H1 (cell line): ENCODE data around the gene SBNO2. TPM values are rescaled to one million over a fixed set of nuclear protein-coding genes. Genes with fewer than 3 reads are reported as not detected.

ENCODE experiments used
- CTCF ChIA-PET: fragments of 300-600 bp; sonication (Branson Sonifier 250); formaldehyde crosslinking; loops from one replicate; lab custom pipeline; 2021; ENCODE audit not compliant: partially characterized antibody; lab: Charles Lee
- POLR2A ChIA-PET: fragments of 300-600 bp; sonication (Branson Sonifier 250); formaldehyde crosslinking; loops from one replicate; lab custom pipeline; 2021; ENCODE audit warnings: inconsistent platforms; ENCODE audit not compliant: partially characterized antibody; lab: Charles Lee
- DNase-seq, 2 experiments: peaks; one replicate each; pipeline versions ENCODE4 v3.0.0 to v3.0.0-alpha.2; 2010 to 2022; ENCODE audit warnings: low spot score in 2 of 2, low read depth in 1 of 2, mixed read lengths in 1 of 2
- FAIRE-seq: peaks from 2 replicates; lab custom pipeline; 2011; peaks lifted over from hg19 to GRCh38; lab: Jason Lieb, UNC
- H2AFZ ChIP-seq: 2 replicates; pipeline ENCODE4 v1.8.1; 2012; ENCODE audit warnings: low read length, inconsistent platforms
- H2AK5ac ChIP-seq: 2 replicates; pipeline ENCODE4 v1.6.1; 2013; ENCODE audit warnings: low read depth, low read length
- H2BK120ac ChIP-seq: replicated peaks from 2 replicates; pipeline ENCODE3; 2013; ENCODE audit warnings: low read depth, low read length, inconsistent platforms
- H2BK12ac ChIP-seq: 2 replicates; pipeline ENCODE4 v1.6.1; 2013; ENCODE audit warnings: low read depth, low read length
- H2BK15ac ChIP-seq: 2 replicates; pipeline ENCODE4 v1.6.1; 2013; ENCODE audit warnings: low read length
- H2BK20ac ChIP-seq: 2 replicates; pipeline ENCODE4 v1.6.1; 2013; ENCODE audit warnings: low read length
- H2BK5ac ChIP-seq: 2 replicates; pipeline ENCODE4 v1.6.1; 2013; ENCODE audit warnings: low read depth, low read length
- H3K14ac ChIP-seq: 2 replicates; pipeline ENCODE4 v1.6.1; 2013; ENCODE audit warnings: inconsistent platforms; ENCODE audit not compliant: insufficient read length
- H3K18ac ChIP-seq: 2 replicates; pipeline ENCODE4 v1.6.1; 2013; ENCODE audit warnings: low read length; ENCODE audit errors: extremely low read depth
- H3K23ac ChIP-seq: 2 replicates; pipeline ENCODE4 v1.6.1; 2013; ENCODE audit warnings: inconsistent platforms; ENCODE audit not compliant: insufficient read length
- H3K23me2 ChIP-seq: 2 replicates; pipeline ENCODE4 v1.6.1; 2013; ENCODE audit warnings: low read depth, low read length
- H3K27ac ChIP-seq: 2 replicates; pipeline ENCODE4 v1.6.1; 2011; ENCODE audit warnings: low read depth, low read length, inconsistent platforms
- H3K27me3 ChIP-seq, 4 experiments: replicated peaks in 1 of 4; 1 replicate in 1 of 4; 2 replicates in 3 of 4; pipeline versions ENCODE4 v1.6.1 to v1.8.1; 2011 to 2013; ENCODE audit warnings: low read length in 3 of 4, mild to moderate bottlenecking in 3 of 4, inconsistent platforms in 2 of 4, mixed read lengths in 2 of 4, moderate library complexity in 1 of 4; ENCODE audit not compliant: control insufficient read depth in 3 of 4, insufficient read depth in 3 of 4; ENCODE audit errors: extremely low read depth in 1 of 4
- H3K36me3 ChIP-seq, 4 experiments: 2 replicates each; pipeline versions ENCODE4 v1.6.1 to v1.8.1; 2011 to 2013; ENCODE audit warnings: mild to moderate bottlenecking in 4 of 4, low read length in 3 of 4, moderate library complexity in 2 of 4, control low read depth in 1 of 4, inconsistent platforms in 1 of 4; ENCODE audit not compliant: insufficient read depth in 4 of 4, control insufficient read depth in 2 of 4
- H3K4ac ChIP-seq: replicated peaks from 2 replicates; pipeline ENCODE3; 2013; ENCODE audit warnings: low read length, low read depth, mixed read lengths, inconsistent platforms; ENCODE audit not compliant: insufficient read length
- H3K4me1 ChIP-seq, 4 experiments: replicated peaks in 1 of 4; 1 replicate in 1 of 4; 2 replicates in 3 of 4; pipeline versions ENCODE4 v1.6.1 to v1.8.1; 2011 to 2013; ENCODE audit warnings: low read length in 3 of 4, inconsistent platforms in 2 of 4, mixed read lengths in 1 of 4; ENCODE audit not compliant: insufficient read depth in 4 of 4, control insufficient read depth in 3 of 4
- H3K4me2 ChIP-seq, 2 experiments: 2 replicates each; pipeline versions ENCODE4 v1.6.1 to v1.8.1; 2011 to 2013; ENCODE audit warnings: low read depth in 2 of 2, low read length in 2 of 2, control low read depth in 1 of 2, inconsistent platforms in 1 of 2, mild to moderate bottlenecking in 1 of 2; ENCODE audit not compliant: insufficient read depth in 1 of 2
- H3K4me3 ChIP-seq, 4 experiments: fragments of 200-600, 300-600 bp in 1 of 4; sonication (generic), shearing (Covaris generic), sonication (Bioruptor Twin) in 1 of 4; 2 replicates each; pipeline versions ENCODE4 v1.5.1 to v1.8.1; 2011 to 2016; ENCODE audit warnings: low read length in 4 of 4, low read depth in 3 of 4, control low read depth in 2 of 4, inconsistent platforms in 2 of 4, mild to moderate bottlenecking in 2 of 4, mixed read lengths in 1 of 4, moderate library complexity in 1 of 4; ENCODE audit not compliant: insufficient read depth in 2 of 4; ENCODE audit errors: extremely low read depth in 1 of 4
- H3K56ac ChIP-seq: replicated peaks from 2 replicates; pipeline ENCODE3; 2013; ENCODE audit warnings: low read depth, mild to moderate bottlenecking, mixed read lengths, low read length, inconsistent platforms; ENCODE audit not compliant: insufficient read length
- H3K79me1 ChIP-seq: 2 replicates; pipeline ENCODE4 v1.6.1; 2013; ENCODE audit warnings: low read depth, low read length, control low read depth
- H3K79me2 ChIP-seq, 2 experiments: 2 replicates each; pipeline versions ENCODE4 v1.6.1 to v1.8.1; 2012 to 2013; ENCODE audit warnings: low read length in 2 of 2, mild to moderate bottlenecking in 2 of 2, inconsistent platforms in 1 of 2; ENCODE audit not compliant: insufficient read depth in 2 of 2, control insufficient read depth in 1 of 2
- H3K9ac ChIP-seq, 4 experiments: replicated peaks in 1 of 4; 1 replicate in 1 of 4; 2 replicates in 3 of 4; pipeline versions ENCODE4 v1.6.1 to v1.8.1; 2011 to 2013; ENCODE audit warnings: low read depth in 3 of 4, low read length in 3 of 4, control low read depth in 2 of 4, mild to moderate bottlenecking in 2 of 4, moderate library complexity in 2 of 4, inconsistent platforms in 1 of 4; ENCODE audit errors: extremely low read depth in 1 of 4
- H3K9me3 ChIP-seq, 2 experiments: 2 replicates each; pipeline versions ENCODE4 v1.6.1 to v1.8.1; 2012 to 2013; ENCODE audit warnings: mild to moderate bottlenecking in 2 of 2, moderate library complexity in 2 of 2, control low read depth in 1 of 2, inconsistent platforms in 1 of 2, low read depth in 1 of 2, low read length in 1 of 2, mixed read lengths in 1 of 2; ENCODE audit not compliant: insufficient read depth in 2 of 2
- H4K20me1 ChIP-seq, 2 experiments: replicated peaks in 1 of 2; 2 replicates each; pipeline versions ENCODE3 to v1.8.1; 2011 to 2013; ENCODE audit warnings: inconsistent platforms in 2 of 2, low read length in 2 of 2, mild to moderate bottlenecking in 1 of 2; ENCODE audit not compliant: insufficient read depth in 2 of 2, control insufficient read depth in 1 of 2
- H4K5ac ChIP-seq: 2 replicates; pipeline ENCODE4 v1.6.1; 2013; ENCODE audit warnings: low read length, low read depth, mixed read lengths, inconsistent platforms; ENCODE audit not compliant: insufficient read length
- H4K8ac ChIP-seq: 2 replicates; pipeline ENCODE4 v1.8.0; 2013; ENCODE audit warnings: mild to moderate bottlenecking, moderate library complexity, low read length, inconsistent platforms; ENCODE audit not compliant: insufficient read depth; ENCODE audit errors: extremely low read depth
- H4K91ac ChIP-seq: replicated peaks from 2 replicates; pipeline ENCODE3; 2013; ENCODE audit warnings: low read length, mixed read lengths, inconsistent platforms; ENCODE audit not compliant: insufficient read length
- BCL11A ChIP-seq, 2 experiments: IDR thresholded peaks; one replicate each; pipeline ENCODE4 v1.6.1; 2011; ENCODE audit warnings: low read depth in 2 of 2, low read length in 2 of 2, mild to moderate bottlenecking in 2 of 2
- CHD1 ChIP-seq: IDR thresholded peaks from 2 replicates; pipeline ENCODE4 v1.6.1; 2012; ENCODE audit warnings: low read depth, low read length, improper control_type of control experiment
- EP300 ChIP-seq, 2 experiments: IDR thresholded peaks; 1 replicate in 1 of 2; 2 replicates in 1 of 2; pipeline ENCODE4 v1.6.1; 2011 to 2012; ENCODE audit warnings: low read depth in 2 of 2, low read length in 2 of 2, mild to moderate bottlenecking in 2 of 2, borderline replicate concordance in 1 of 2, inconsistent platforms in 1 of 2, moderate library complexity in 1 of 2
- KDM5A ChIP-seq: fragments of 200-600 bp; IDR thresholded peaks from 2 replicates; pipeline ENCODE4 v1.7.1; 2012; ENCODE audit warnings: mild to moderate bottlenecking, low read length, inconsistent platforms, mixed read lengths
- POLR2A ChIP-seq, 2 experiments: IDR thresholded peaks; 1 replicate in 1 of 2; 2 replicates in 1 of 2; pipeline ENCODE4 v1.6.1; 2011; ENCODE audit warnings: low read depth in 2 of 2, low read length in 2 of 2, mild to moderate bottlenecking in 2 of 2; ENCODE audit errors: control extremely low read depth in 1 of 2
- POU5F1 ChIP-seq: IDR thresholded peaks from 2 replicates; pipeline ENCODE4 v1.6.1; 2011; ENCODE audit warnings: low read depth, mild to moderate bottlenecking, low read length, moderate library complexity
- RBBP5 ChIP-seq: IDR thresholded peaks from 2 replicates; pipeline ENCODE4 v1.7.1; 2012; ENCODE audit warnings: low read depth, mild to moderate bottlenecking, inconsistent platforms, low read length, moderate library complexity, borderline replicate concordance
- SP2 ChIP-seq: IDR thresholded peaks from 2 replicates; pipeline ENCODE4 v1.6.1; 2012; ENCODE audit warnings: mild to moderate bottlenecking, low read length, inconsistent platforms
- TAF1 ChIP-seq: IDR thresholded peaks from 2 replicates; pipeline ENCODE4 v1.6.1; 2011; ENCODE audit warnings: mild to moderate bottlenecking, low read depth, low read length
- TAF7 ChIP-seq: optimal IDR thresholded peaks from 2 replicates; pipeline ENCODE3; 2011; ENCODE audit warnings: low read depth, mild to moderate bottlenecking, inconsistent platforms, low read length, moderate library complexity, borderline replicate concordance
- TEAD4 ChIP-seq: IDR thresholded peaks from 2 replicates; pipeline ENCODE4 v1.6.1; 2012; ENCODE audit warnings: low read depth, low read length, inconsistent platforms, mixed read lengths
- WGBS, 2 experiments: shearing (Covaris generic) in 1 of 2; methylation state at CpG; one replicate each; pipeline versions ENCODE4 v1.1.6 to v1.1.7; 2013 to 2015; ENCODE audit warnings: low lambda C conversion rate in 2 of 2, mixed read lengths in 2 of 2, inconsistent platforms in 1 of 2, low coverage in 1 of 2, missing lambda C conversion rate in 1 of 2; ENCODE audit not compliant: insufficient replicate concordance in 2 of 2, insufficient coverage in 1 of 2, insufficient read length in 1 of 2; ENCODE audit errors: extremely low coverage in 1 of 2, missing lambda C conversion rate in 1 of 2; 5-methylcytosine and 5-hydroxymethylcytosine counted together
- polyA plus RNA-seq, 7 experiments: library from polyadenylated mRNA; depleted of rRNA in 3 of 7; stranded (reverse) in 5 of 7; unstranded in 2 of 7; fragments of >200 nt in 5 of 7; fragments of 200-250 nt in 2 of 7; gene quantifications; 1 replicate in 5 of 7; 2 replicates in 1 of 7; 4 replicates in 1 of 7; pipeline versions ENCODE4 v1.2.1 to v1.2.3, GENCODE V29; 2011 to 2013; ENCODE audit warnings: missing spikeins in 2 of 7, mixed read lengths in 2 of 7
- total RNA-seq: library from RNA; stranded (reverse); fragmentation: NEBNext Ultra II Directional; extraction: Animal tissue kit (Norgen Biotek cat#: 25700); gene quantifications from 2 replicates; pipeline ENCODE4 v1.2.1, GENCODE V29; 2021
- TF ChIP-seq, protein P1 (sequence below): IDR thresholded peaks from 2 replicates; pipeline ENCODE4 v1.6.1; 2012; ENCODE audit warnings: inconsistent platforms

Gene SBNO2
- total and polyA plus RNA-seq, 2 of the 8 experiments (the other 6 are each of a cell fraction or from before 2014, with no cell fraction given): 12.2 to 31.4 TPM

DNA sequence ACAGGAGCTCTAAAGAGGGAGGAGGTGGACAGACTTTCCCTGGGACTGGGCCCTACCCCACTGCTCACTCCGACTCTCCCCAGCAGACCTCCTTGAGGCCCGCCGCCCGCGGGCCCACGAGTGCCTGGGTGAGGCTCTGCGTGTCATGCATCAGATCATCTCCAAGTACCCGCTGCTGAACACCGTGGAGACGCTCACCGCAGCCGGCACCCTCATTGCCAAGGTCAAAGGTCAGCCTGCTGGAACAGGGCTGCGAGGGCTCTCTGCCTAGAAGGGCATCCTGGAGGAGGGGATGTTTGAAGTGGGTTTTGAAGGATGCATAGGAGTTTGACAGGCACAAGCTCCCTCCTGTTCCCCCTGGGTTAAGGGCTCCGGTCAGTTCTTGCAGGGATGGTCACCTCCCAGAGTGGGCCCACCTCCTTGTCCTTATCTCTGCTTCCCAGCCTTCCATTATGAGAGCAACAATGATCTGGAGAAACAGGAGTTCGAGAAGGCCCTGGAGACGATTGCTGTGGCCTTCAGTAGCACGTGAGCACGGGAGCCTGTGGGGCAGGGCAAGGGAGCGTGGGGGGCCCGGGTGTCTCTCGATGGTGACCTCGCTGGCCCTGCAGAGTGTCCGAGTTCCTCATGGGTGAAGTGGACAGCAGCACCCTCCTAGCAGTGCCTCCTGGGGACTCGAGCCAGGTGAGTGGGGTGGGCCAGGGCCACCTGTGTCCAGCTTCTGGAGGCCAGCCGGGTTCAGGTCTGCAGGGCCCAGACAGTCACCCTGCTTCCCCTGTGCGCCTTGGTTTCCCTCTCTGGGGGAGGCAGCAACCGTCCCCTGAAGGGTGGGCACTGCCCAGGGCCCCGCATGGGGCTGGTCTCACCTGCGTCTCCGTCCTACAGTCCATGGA lies 100.8 kb downstream of the SBNO2 start:
- H2BK20ac ChIP-seq: no peak overlapping the region
- H3K27me3 ChIP-seq: peaks cover 0 to 4% (median 2%) of the 10 kb centered on the region in 4 experiments; a peak in 2 of 7 replicates
- no peak overlapping the region for H2AK5ac ChIP-seq
- no peak overlapping the region for H3K23ac ChIP-seq
- H3K18ac ChIP-seq: no peak overlapping the region
- no peaks in the 10 kb centered on the region for H3K79me2 ChIP-seq
- H3K36me3 ChIP-seq: peaks cover 0 to 23% (median 3%) of the 10 kb centered on the region in 4 experiments; a peak in 2 of 8 replicates
- H3K4me2 ChIP-seq: no peak overlapping the region
- DNase-seq: no peak
- H3K27ac ChIP-seq: no peak overlapping the region
- H3K9me3 ChIP-seq: no peaks in the 10 kb centered on the region
- H2AFZ ChIP-seq: no peak overlapping the region
- H3K4me1 ChIP-seq: peaks cover 0 to 4% (median 1%) of the 10 kb centered on the region in 4 experiments; a peak in 2 of 7 replicates
- no peak overlapping the region for H3K4me3 ChIP-seq
- H3K4ac ChIP-seq: no peak overlapping the region
- no peak overlapping the region for H2BK12ac ChIP-seq
- no peak overlapping the region for H3K9ac ChIP-seq
- H4K5ac ChIP-seq: no peak overlapping the region
- no peak overlapping the region for H2BK5ac ChIP-seq
- no peak for FAIRE-seq
- H4K8ac ChIP-seq: no peak overlapping the region
- H2BK15ac ChIP-seq: no peak overlapping the region
- WGBS, 2 experiments: 96% methylated on average over 28 of the region's 30 CpGs; no CpG with 5 or more reads in 1 of the 2 experiments
- H3K56ac ChIP-seq: no peak overlapping the region
- H3K79me1 ChIP-seq: peaks cover 5% of the 10 kb centered on the region
- no peak overlapping the region for H4K91ac ChIP-seq
- peaks cover 3% of the 10 kb centered on the region; the same call in 1 of the 2 replicates for H3K23me2 ChIP-seq
- no peak overlapping the region for H3K14ac ChIP-seq
- peaks cover 1 to 12% of the 10 kb centered on the region in 2 experiments for H4K20me1 ChIP-seq
- CTCF ChIA-PET: interaction anchor here (1.0 to 3.7 kb wide), 6 partner anchors 7 to 171 kb away, joined by 3 to 24 read pairs (median 4); partner anchors contain the start of gene ABCA7
- POLR2A ChIA-PET: interaction anchor here (0.6 to 7.1 kb wide), 9 partner anchors 7 to 54 kb away, joined by 3 to 52 read pairs (median 13); partner anchors contain the start of genes ABCA7 and CNN2
- H2BK120ac ChIP-seq: no peak overlapping the region
- no peak for TF ChIP-seq TAF7
- no peak for TF ChIP-seq TAF1
- no peak for TF ChIP-seq RBBP5
- TF ChIP-seq, protein P1, sequence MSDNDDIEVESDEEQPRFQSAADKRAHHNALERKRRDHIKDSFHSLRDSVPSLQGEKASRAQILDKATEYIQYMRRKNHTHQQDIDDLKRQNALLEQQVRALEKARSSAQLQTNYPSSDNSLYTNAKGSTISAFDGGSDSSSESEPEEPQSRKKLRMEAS: no peak
- TF ChIP-seq EP300 (IDR thresholded peaks at IDR 0.05; ENCODE audit: borderline replicate concordance in 1 of 2, low read depth in 2 of 2, low read length in 2 of 2): no peak
- TF ChIP-seq TEAD4: no peak
- TF ChIP-seq BCL11A (IDR thresholded peaks at IDR 0.05; ENCODE audit: low read depth in 2 of 2, low read length in 2 of 2): no peak
- no peak for TF ChIP-seq POU5F1
- TF ChIP-seq POLR2A (IDR thresholded peaks at IDR 0.05; ENCODE audit: control extremely low read depth in 1 of 2, low read depth in 2 of 2, low read length in 2 of 2): no peak
- TF ChIP-seq SP2: no peak
- TF ChIP-seq KDM5A: no peak
- TF ChIP-seq CHD1: no peak
